K562 (cell line): ENCODE results near the gene FAM200A. TPM values are rescaled to one million over a fixed set of nuclear protein-coding genes. Genes with fewer than 3 reads are reported as not detected.
A peak's percentile ranks its signal among the peaks of the same experiment; 100 is the strongest.

Experiments used
- ATF2 ChIP-seq: sonication (generic); formaldehyde crosslinking; IDR thresholded peaks from 2 replicates; pipeline ENCODE4 v1.8.1; 2022; ENCODE audit warnings: missing genetic modification reagents
- CBFA2T2 ChIP-seq: fragments of 450-650 bp; conservative IDR thresholded peaks from 2 replicates; pipeline ENCODE4 v1.6.1; 2017; ENCODE audit warnings: mild to moderate bottlenecking
- FOXP1 ChIP-seq: sonication (generic); formaldehyde crosslinking; IDR thresholded peaks from 2 replicates; pipeline ENCODE4 v1.8.0; 2022; ENCODE audit warnings: mild to moderate bottlenecking, missing genetic modification reagents
- NFE2L1 ChIP-seq: fragments of 450-650 bp; IDR thresholded peaks from 2 replicates; pipeline ENCODE4 v1.6.1; 2016; ENCODE audit warnings: missing genetic modification characterization, low read depth, mild to moderate bottlenecking, missing compliant biosample characterization, moderate library complexity, borderline replicate concordance
- THRB ChIP-seq: fragments of 450-650 bp; formaldehyde crosslinking; conservative IDR thresholded peaks from 2 replicates; pipeline ENCODE4 v1.4.0; 2022; ENCODE audit warnings: mild to moderate bottlenecking, missing genetic modification characterization
- ZNF407 ChIP-seq: fragments of 450-650 bp; IDR thresholded peaks from 2 replicates; pipeline ENCODE4 v1.6.1; 2016; ENCODE audit warnings: low read depth
- ZNF609 ChIP-seq: sonication (generic); formaldehyde crosslinking; IDR thresholded peaks from 2 replicates; pipeline ENCODE4 v1.8.1; 2023; ENCODE audit warnings: missing genetic modification reagents, mild to moderate bottlenecking, borderline replicate concordance
- ZNF778 ChIP-seq: fragments of 450-650 bp; formaldehyde crosslinking; IDR thresholded peaks from 2 replicates; pipeline ENCODE4 v1.4.0; 2020; ENCODE audit warnings: mild to moderate bottlenecking, moderate library complexity
- polyA plus RNA-seq, 8 experiments: library from polyadenylated mRNA; depleted of rRNA in 4 of 8; stranded (reverse) in 5 of 8; unstranded in 3 of 8; fragments of >200 nt; fragmentation: Nextera tagmentation in 2 of 8; fragmentation: Illumina TruSeq in 1 of 8; extraction: Ambion mirVana in 2 of 8; extraction: Trizol in 1 of 8; gene quantifications; 2 replicates each; pipeline versions ENCODE4 v1.2.1 to v1.2.3, GENCODE V29; 2011 to 2014; ENCODE audit warnings: inconsistent platforms in 1 of 8, missing spikeins in 1 of 8
- total RNA-seq, 7 experiments: library from RNA; depleted of rRNA in 6 of 7; stranded (reverse); fragments of >200 nt in 6 of 7; fragmentation: Illumina TruSeq in 2 of 7; extraction: Trizol in 2 of 7; gene quantifications; 2 replicates each; pipeline versions ENCODE4 v1.2.1 to v1.2.3, GENCODE V29; 2011 to 2021; ENCODE audit warnings: low replicate concordance in 1 of 7

Gene FAM200A
- total and polyA plus RNA-seq, 9 of the 15 experiments (the other 6 are each of a cell fraction or from before 2014, with no cell fraction given), result 3.3 to 11.2 (median 8.3) TPM

GRCh38 chr7:99558306-99559174, 6.6 kb upstream of the FAM200A start, which contains the start of gene ZNF655 (continued):
- no peak for TF ChIP-seq ZNF407
- TF ChIP-seq ATF2, result no peak
- no peak for TF ChIP-seq NFE2L1 (tag)
- TF ChIP-seq ZNF609 (CRISPR knock-in tag), result peak; percentile 76; the same call in 1 of the 2 replicates
- peak; percentile 66 for TF ChIP-seq FOXP1 (CRISPR knock-in tag)
- no peak for TF ChIP-seq ZNF778
- TF ChIP-seq CBFA2T2, result no peak
- no peak for TF ChIP-seq THRB (CRISPR knock-in tag)
